H4 (cell line): ENCODE data around the gene MAP1LC3A. TPM values are rescaled to one million over a fixed set of nuclear protein-coding genes. Genes with fewer than 3 reads are reported as not detected.

Source experiments
- DNase-seq: peaks from one replicate; pipeline ENCODE4 v3.0.0-alpha.2; 2015; ENCODE audit warnings: low spot score
- total RNA-seq: library from RNA; depleted of rRNA; stranded (reverse); fragments of >200 nt; shearing (Covaris generic); gene quantifications from 2 replicates; pipeline ENCODE4 v1.2.3, GENCODE V29; 2014

MAP1LC3A gene
- total RNA-seq, 1 experiment from 2014 or later: 12.4 TPM

DNA sequence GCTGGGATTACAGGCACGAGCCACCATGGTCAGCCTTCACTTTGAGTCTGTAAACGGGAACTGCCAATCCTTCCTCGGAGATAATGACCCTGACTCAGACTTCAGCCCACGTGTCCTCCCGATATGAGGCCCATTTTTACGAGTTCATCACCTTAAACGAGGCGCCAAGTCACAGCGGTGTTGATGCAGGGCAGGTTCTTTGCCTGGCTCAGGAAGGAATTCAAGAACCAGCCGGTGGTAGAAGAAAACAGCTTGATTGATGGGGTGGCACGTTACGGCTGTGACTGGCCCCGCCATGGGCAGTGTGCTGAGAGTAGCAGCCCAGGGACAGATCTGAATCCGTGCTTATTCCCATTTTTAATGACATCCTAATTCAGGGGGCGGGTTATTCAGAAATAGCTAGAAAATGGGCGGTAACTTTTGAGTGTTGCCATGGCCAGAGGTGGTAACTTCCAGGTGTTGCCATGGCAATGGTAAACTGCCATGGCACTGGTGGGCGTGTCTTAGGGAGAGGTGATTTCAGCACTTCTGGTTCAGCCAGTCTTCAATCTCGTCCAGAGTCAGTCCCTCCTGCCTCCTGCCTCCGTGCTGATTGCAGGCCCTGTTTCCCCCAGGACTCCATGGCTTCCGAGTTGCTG, 9.1 kb upstream of the MAP1LC3A start:
- no peak for DNase-seq

DNA sequence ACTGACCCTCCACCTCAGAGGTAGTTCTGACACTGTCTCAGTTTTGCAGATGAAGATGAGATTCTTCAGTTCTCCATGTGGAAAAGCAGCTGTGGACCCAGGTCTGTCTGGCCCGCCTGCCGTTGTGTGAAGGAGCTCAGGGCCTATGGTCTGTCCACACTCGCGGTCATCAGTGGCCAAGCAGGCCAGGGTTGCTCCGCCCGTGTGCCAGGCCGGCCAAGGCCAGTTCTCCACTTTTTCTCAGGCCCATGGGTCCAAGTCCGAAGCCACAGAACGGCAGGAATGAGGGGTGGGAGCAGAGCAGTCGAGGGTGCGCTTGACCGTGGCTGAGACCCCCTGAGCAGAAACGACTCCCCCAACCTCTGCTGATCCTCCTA, 8.6 kb upstream of the MAP1LC3A start:
- no peak for DNase-seq

DNA sequence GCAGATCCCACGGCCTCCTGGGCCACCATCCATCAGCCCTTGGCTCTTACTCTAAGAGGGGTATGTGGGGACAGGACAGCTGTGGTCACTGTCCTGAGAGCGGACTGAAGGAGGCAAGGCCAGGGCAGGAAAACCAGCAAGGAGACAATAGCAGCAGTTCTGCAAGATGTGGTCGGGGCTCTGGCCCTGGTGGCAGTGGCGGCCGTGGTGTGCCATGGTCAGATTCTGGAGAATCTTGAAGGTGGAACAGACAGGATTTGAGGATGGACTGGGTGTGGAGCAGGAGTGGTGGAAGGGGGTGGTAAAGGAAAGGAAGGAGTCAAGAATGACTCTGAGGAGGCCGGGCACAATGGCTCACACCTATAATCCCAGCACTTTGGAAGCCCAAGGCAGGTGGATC, 5.9 kb upstream of the MAP1LC3A start:
- no peak for DNase-seq

DNA sequence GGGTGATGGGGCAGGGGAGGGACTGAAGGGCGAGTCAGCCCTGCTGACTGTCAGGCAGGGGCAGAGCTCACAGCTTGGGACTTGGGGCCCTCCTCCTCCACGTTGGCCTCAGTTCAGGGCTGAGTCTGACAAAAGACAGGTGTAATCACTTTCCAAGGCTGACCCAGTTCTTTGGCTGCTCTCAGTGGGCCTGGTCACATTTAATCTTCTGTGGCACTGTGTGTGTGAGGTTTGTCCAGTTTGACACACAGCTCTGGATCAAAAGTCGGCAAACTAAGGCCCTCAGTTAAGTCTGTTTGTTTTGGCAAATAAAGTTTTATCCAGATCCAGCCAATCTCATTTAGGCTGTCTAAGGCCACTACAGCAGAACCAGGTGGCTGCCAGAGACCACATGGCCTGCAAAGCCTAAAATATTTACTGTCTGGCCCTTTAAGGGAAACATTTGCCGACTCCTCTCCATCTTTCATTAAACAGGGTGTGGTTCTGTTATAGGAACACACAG, 5.1 kb upstream of the MAP1LC3A start:
- no peak for DNase-seq

DNA sequence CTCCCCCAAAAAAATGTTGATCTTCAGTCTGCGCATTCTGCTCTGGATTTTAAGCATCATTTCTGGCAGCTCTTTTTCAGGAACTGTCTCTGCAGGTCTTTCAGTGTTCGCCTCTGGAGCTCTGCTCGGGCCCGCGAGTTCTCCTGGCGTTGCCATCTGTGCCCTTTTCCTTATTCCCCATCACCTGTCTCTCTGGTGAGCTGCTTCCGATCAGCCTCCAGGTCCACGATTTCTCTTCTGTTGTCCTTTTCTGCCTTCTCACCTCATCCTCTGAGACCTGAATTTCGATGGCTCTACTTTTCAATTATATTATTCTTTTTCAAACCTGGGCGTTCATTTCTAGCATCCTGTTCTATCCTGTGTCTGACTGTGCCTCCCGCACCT, 590 bp upstream of the MAP1LC3A start:
- DNase-seq: no peak

DNA sequence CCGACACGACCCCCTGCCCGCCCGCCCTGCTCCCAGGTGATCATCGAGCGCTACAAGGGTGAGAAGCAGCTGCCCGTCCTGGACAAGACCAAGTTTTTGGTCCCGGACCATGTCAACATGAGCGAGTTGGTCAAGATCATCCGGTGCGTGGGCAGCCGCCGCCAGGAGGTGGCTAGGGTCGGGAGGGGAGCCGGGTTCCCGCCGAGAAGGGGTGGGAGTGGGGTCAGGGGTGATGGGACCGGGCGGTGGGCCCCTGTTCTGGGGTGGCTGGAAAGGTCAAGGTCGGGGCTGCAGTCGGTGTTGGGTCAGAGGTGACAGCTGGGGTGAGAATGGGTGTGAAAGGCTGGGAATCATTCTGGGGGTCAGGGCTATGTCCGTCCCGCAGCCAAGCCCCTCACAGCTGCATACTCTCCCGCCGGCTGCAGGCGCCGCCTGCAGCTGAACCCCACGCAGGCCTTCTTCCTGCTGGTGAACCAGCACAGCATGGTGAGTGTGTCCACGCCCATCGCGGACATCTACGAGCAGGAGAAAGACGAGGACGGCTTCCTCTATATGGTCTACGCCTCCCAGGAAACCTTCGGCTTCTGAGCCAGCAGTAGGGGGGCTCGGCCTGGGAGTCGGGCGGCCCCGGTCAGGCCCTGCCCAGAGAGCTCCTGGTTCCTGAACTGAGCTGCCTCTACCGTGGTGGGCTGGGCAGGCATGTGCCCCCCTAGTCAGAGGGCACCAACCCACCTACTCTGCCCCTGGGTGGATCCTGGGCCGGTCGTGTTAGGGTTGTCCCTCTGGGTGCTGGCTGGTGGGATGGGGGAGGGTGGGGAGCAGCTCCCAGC, 1.0 kb downstream of the MAP1LC3A start:
- DNase-seq: no peak

DNA sequence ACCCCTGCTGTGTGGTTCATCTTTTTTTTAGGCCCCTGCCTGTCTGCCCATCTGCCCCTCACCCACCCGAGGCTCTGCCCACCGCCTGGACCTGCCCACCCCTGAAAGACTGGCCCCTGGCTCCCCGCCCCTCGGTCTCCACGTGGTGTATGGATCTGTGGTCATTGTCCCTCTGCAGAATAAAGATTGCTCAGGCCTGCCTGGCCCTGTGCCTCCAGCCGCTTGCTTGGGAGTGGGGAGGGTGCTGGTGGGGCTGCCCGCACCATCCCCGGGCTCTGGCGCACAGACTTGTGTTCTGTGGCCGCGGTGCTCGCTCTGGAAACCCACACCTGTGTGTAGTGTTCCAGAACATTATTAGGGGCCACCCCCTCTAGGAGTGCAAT, 1.6 kb downstream of the MAP1LC3A start:
- DNase-seq: no peak

DNA sequence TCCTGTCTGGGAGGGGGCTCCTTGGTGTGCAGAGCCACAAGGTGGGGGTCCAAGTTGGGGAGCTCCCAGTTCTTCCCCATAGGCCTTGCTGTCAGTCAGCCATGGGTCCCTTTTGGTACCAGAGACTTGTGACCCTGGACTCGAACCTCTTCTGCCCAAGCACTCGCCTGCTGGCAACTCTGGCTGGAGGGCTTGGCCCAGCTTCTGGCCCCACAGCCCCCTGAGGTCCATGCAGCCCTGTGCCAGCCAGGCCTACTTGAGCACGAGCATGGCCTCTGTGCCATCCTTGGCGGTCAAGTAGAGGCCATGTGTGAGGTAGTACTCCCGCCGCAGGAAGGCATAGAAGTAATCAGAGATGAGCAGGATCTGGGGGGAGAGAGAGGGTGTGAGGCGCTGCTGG, 2.1 kb downstream of the MAP1LC3A start:
- no peak for DNase-seq

DNA sequence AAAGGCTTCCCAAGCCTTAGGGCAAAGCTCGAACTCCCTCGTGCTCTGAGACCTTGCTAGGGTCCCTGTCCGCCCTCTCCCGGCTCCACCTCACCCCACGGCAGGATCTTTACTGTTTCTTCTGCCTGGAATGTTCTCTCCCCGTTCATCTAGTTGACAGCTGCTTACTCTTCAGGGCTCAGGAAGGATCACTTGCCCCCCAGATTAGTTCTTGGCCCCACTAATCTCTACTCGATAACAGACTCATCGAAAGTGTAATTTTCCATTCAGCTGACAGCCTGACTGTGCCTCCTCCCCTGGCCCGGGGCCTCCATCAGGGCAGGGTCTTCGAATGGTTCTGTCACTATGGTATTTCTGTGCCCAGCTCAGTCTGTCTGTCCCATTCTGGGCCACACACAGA, 3.1 kb downstream of the MAP1LC3A start:
- no peak for DNase-seq

DNA sequence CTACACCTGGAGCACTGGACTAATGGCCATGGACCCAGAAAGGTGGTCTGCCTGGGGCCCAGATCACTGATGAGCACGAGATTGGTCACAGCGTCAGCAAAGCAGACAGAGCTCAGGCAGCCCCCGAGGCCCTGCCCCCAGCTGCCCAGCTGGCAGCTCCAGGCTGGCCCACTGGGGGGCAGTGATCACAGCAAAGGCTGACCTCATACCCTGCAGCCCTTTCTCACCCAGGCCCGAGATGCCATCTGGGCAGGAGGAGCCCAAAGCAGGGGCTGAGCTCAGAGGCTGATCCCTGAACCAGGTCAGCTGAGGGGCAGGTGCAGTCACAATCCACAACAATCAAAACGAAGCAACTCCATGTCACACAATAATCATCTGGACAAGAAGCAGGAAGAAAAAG, 4.1 kb downstream of the MAP1LC3A start:
- DNase-seq: no peak

DNA sequence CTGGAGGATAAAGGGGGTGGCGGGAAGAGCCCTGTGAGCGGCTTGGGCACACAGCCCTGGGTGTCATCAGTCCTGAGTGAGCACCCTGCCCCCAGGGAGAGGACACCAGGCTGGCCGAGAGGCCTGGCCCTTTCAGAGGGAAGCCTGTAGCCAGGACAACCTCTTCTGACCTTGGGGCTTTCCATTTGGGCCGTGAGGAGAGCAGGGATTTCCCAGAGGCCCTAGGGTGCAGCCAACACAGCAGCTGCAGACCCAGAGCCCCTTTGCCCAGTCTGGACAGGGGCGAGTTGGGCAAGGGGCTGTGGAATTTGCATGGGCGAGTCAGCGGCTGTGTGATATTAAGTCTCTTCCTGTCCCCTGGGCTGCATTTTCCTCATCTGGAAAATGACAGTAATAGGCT, 6.3 kb downstream of the MAP1LC3A start:
- DNase-seq: no peak

DNA sequence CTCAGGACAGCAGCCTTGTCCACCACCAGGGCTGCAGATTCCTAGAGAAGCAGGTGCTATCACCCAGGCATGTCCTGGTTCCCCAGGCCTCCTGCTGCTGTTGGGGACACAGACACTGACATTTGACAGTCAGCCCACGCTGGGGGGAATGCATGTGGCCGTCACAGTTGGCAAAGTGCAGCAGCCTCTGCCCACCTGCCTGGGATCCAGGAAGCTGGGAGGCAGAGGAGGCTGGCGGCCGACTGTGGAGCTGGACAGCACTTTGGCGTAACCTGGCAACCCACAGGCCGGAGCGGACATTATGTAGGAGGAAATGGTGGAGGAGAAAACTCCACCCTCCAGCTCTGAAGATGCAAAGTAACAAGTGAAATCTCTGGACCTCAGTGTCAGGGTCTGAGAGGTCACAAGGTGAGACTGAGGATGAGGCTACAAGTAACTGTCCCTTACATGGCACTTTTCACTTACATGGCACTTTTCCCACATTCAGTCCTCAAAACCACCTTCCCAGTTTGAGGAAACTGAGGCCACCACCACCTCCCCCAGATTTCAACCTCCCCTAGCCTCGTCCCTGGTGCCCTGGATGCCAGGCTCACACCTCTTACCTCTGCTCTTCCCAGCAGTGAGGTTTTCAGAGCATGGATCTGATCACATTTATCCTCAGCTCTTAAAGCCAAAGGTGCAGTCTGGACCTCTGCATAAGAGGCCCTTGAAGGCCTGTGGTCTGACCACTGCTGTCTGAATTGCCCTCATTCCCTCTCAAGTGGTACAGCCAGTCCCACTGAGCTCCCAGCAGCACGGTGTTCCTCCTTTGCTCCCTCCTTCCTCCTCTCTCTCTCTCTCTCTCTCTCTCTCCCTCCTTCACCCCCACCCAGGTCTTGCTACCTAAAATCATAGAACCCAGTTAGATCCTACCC, 8.7 kb downstream of the MAP1LC3A start:
- DNase-seq: no peak

DNA sequence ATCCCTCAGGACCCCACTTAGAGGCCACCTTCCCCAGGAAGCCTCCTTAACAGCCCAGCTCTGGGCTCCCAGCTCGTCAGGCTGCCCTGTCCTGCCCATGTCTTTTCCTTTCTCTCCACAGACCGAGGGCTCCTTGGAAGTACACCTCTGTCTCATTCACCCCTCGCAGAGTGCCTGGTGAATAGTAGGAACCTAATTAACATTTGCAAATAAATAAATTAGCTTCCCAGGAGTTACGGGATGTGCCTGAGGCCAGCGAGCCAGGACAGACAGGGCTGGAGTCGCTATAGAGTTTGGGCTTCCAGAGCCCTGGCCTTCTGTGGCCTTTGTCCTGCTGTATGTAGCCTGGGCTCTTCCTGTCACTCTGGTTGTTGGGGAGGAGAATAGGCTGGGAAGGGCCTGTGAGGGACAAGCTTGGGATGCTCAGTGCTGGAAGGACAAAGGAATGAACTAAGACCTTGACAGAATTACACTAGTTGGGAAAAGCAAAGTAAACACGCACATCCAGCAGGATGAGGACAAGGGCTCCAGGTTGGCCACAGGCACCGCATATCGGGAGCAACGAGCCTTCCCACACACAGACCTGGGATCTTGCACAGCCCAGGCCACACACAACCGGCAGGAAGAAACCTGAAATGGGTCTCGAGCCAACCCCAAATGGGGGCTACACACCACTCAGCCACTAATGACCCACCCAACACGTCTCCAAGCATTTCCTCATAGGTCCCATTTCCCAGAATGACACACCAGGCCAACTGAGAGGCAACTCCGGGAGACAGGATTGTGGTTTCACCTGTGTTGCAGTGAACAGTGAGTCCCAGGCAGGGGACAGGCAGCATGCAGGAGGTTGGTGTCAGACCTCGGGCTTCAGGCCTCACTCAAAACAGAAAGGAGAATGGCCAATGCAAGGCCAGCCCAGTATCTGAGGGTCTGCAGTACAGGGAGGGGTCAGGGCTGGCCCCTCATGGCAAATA, 9.7 kb downstream of the MAP1LC3A start:
- DNase-seq: no peak

DNA sequence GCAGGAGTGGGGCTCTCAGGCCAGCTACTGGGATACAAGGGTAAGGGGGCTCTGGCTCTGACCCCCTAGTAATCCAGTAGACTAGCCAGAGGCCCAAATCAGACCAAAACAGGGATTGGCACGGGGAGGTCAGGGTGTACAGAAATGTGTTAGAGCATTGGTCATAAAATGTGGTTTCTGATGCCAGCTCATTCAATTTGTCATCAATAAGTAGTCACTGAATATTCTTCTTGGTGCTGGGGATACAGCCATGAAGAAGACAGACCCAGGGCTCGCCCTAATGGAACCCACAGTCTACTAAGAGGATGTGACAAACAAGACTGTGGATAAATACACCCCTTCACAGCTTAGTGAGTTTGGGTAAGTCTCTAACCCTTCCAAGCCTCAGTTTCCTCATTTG, 11.1 kb downstream of the MAP1LC3A start:
- DNase-seq: no peak

DNA sequence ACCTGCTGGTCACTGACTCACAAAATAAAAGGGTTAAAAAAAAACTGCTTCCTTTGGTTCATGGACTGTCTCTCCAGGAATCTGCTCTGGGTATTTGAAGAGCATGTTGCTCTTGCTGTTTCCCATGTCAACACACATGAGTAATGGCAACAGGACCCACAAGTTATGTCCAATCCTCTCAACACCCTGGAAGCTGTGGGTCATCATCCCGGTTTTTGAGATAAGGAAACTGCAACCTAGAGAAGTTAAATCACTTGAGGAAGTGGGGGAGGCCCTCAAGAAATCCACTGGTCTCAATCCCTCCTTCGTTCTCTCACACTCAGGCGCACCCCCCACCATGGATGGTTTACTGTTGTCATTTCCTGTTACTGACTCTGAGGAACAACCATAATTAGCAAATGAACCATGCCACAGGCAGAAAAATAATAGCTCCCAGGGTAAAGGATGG, 12.4 kb downstream of the MAP1LC3A start:
- DNase-seq: no peak

DNA sequence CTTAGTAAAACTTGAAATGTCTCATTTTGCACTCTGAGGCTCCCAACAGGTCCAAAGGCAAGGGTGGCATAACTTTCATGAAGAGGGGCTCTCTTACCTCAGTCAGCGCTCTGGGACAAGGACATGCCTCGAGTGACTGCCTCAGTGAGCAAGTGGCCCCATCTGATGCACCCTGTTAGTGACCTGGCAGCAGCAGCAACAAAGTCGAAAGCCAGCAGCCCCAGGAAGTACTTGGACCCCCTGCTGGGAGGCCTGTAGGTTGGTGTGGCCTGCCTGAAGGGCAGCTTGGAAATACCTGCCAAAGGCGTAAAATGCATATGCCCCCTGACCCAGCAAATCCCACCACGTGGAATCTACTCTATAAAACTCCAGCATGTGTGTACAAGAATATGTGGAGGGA, 13.2 kb downstream of the MAP1LC3A start:
- no peak for DNase-seq

DNA sequence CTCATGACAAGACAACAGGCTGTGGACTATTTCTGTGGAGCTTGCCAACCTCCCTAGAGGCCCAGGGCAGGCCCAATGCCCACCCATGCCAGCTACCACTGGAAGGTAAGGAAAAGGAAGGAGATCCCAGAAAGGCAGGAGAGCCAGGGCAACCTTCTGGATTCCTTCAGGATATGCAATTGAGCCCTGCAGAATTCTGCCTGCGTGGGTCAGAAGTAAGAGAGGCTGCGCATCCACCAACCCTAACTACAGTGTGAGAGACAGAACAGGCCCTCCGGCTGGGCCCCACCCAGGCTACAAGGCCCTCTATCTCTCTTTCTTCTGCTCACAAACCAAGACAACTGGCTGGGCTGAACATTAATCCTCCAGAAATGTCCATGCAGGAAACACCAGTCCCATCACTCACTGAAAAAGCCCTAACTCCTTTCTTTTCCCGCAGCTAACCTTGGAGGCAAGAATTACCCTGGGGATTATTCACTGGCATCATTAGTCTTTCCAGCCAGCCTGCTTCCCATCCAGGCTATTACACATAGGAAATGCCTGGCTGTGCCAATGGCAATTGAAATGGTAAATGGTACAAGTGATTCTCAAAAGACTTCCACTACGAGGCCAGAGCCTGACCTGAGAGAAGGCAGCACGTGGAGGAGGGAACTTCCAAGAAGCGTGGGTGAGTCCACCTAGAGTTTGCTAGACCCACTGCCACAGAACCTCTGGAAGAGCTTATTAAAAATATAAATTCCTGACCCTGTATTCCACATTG, 15.2 kb downstream of the MAP1LC3A start:
- no peak for DNase-seq

DNA sequence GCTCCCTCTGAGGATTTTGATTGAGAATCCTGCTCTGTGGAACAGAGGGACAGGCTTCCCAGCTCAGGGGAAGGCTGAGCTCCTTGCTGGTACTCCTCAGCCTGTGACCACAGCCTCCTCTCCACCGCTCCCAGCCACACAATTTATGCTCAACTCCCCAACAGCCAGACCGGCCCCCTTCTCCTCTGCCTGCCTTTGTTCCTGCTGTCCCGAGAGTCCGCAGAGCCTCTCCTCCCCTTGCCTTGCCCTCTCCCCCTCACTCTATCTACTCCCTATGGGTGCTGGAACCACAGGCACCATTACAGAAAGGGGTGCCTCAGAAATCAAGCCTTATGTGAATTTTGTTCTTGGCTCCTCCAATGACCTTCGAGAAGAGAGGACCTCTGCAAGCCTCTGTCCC, 15.9 kb downstream of the MAP1LC3A start:
- no peak for DNase-seq

DNA sequence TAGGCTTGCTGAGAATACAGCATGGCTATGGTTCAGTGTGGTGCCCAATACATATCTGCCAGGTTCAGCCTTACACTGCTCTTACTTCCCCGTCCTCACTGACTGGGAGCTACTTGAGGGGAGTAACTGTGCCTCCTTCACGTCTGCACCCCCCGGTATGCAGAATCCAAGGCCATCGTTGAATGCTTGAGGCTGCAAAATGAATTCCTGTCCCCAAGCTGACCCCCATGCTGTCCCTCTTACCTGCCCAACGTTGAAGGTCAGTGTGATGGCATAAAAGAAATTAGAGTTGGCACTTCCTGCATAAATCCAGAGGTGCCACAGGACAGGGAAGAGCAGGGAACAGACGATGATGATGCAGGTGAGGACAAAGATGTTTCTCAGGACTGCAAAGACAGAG, 16.3 kb downstream of the MAP1LC3A start:
- no peak for DNase-seq

DNA sequence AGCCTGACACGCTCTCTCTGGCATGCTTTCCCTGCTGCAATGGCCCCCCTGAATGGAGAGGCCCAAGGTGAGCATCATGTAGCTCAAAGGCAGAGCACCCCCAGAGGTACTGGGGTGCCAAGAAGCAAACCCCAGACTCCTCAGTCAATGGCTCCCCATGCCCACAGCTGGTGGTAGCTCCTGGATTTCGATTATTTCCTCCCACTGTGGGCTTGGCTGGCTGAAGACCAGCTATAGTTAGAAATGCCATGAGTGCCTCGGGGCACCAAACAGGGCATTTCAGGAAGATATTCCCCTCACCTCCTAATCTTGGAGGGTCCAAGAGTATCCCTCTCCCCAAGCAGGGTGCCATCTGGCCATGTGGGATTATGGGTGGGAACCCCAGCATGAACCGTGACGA, 16.8 kb downstream of the MAP1LC3A start:
- no peak for DNase-seq
